ENCODE data around the gene TMEM161A.
"Not testable (repeated sequence)": the region's sequence is repeated elsewhere in the genome, so short reads cannot be mapped to it uniquely, and the experiment has no call there.

TMEM161A gene

GRCh38 chr19:19137556-19138108, 646 bp downstream of the TMEM161A start:
- Histone ChIP-seq H3K4me1 (ENCODE audit: insufficient read depth, low read length) (peaks cover 14% of the 10 kb centered on the region), H3K4me3 (ENCODE audit: low read depth in 1 of 2, low read length in 2 of 2) (peak overlapping the region; percentile 73 to 96), H3K9me3 (ENCODE audit: low read length) (peaks cover under 1% of the 10 kb centered on the region), H3K27ac (ENCODE audit: low read depth, low read length) (peak overlapping the region; percentile 84), H3K36me3 (ENCODE audit: insufficient read depth, low read length) (no peaks in the 10 kb centered on the region), H3K9ac (ENCODE audit: low read length) (peak overlapping the region; percentile 99), H3K27me3 (ENCODE audit: control insufficient read depth in 1 of 2, insufficient read depth in 2 of 2, low read length in 2 of 2) (no peaks in the 10 kb centered on the region)

GRCh38 chr19:19135713-19136112, 2.6 kb downstream of the TMEM161A start:
- H3K36me3 ChIP-seq (ENCODE audit: insufficient read depth, low read length); H3K9me3 ChIP-seq (ENCODE audit: low read length); H3K27ac ChIP-seq (ENCODE audit: low read depth, low read length); H3K9ac ChIP-seq (ENCODE audit: low read length); H3K4me3 ChIP-seq (ENCODE audit: low read depth in 1 of 2, low read length in 2 of 2); H3K27me3 ChIP-seq (ENCODE audit: control insufficient read depth in 1 of 2, insufficient read depth in 2 of 2, low read length in 2 of 2): not testable (repeated sequence)
- H3K4me1 ChIP-seq (ENCODE audit: insufficient read depth, low read length) = peaks cover 14% of the 10 kb centered on the region

GRCh38 chr19:19134687-19135158, 3.6 kb downstream of the TMEM161A start:
- Histone ChIP-seq H3K36me3 (ENCODE audit: insufficient read depth, low read length) (peaks cover 7% of the 10 kb centered on the region), H3K4me1 (ENCODE audit: insufficient read depth, low read length) (peaks cover 14% of the 10 kb centered on the region), H3K4me3 (ENCODE audit: low read depth in 1 of 2, low read length in 2 of 2) (no peak overlapping the region), H3K27ac (ENCODE audit: low read depth, low read length) (no peak overlapping the region), H3K27me3 (ENCODE audit: control insufficient read depth in 1 of 2, insufficient read depth in 2 of 2, low read length in 2 of 2) (no peaks in the 10 kb centered on the region), H3K9me3 (ENCODE audit: low read length) (peaks cover 8% of the 10 kb centered on the region), H3K9ac (ENCODE audit: low read length) (no peak overlapping the region)

- H3K27ac ChIP-seq (ENCODE audit: low read depth, low read length) = no peak overlapping the region
- peaks cover 14% of the 10 kb centered on the region for H3K4me1 ChIP-seq (ENCODE audit: insufficient read depth, low read length)
- H3K9ac ChIP-seq (ENCODE audit: low read length) = no peak overlapping the region
- H3K4me3 ChIP-seq (ENCODE audit: low read depth in 1 of 2, low read length in 2 of 2) = no peak overlapping the region
- H3K36me3 ChIP-seq (ENCODE audit: insufficient read depth, low read length) = peaks cover 7% of the 10 kb centered on the region
- H3K9me3 ChIP-seq (ENCODE audit: low read length) = peaks cover 8% of the 10 kb centered on the region
- H3K27me3 ChIP-seq (ENCODE audit: control insufficient read depth in 1 of 2, insufficient read depth in 2 of 2, low read length in 2 of 2) = no peaks in the 10 kb centered on the region
Measured at GRCh38 chr19:19133985-19134384, 4.3 kb downstream of the TMEM161A start.

GRCh38 chr19:19132912-19133311, 5.4 kb downstream of the TMEM161A start:
- Histone ChIP-seq H3K4me1 (ENCODE audit: insufficient read depth, low read length) (peaks cover 14% of the 10 kb centered on the region), H3K9ac (ENCODE audit: low read length) (no peak overlapping the region), H3K27me3 (ENCODE audit: control insufficient read depth in 1 of 2, insufficient read depth in 2 of 2, low read length in 2 of 2) (no peaks in the 10 kb centered on the region), H3K27ac (ENCODE audit: low read depth, low read length) (no peak overlapping the region), H3K4me3 (ENCODE audit: low read depth in 1 of 2, low read length in 2 of 2) (no peak overlapping the region), H3K36me3 (ENCODE audit: insufficient read depth, low read length) (peaks cover 7% of the 10 kb centered on the region), H3K9me3 (ENCODE audit: low read length) (peaks cover 8% of the 10 kb centered on the region)

GRCh38 chr19:19131989-19132388, 6.3 kb downstream of the TMEM161A start:
- H3K36me3 ChIP-seq (ENCODE audit: insufficient read depth, low read length) = peaks cover 7% of the 10 kb centered on the region
- H3K4me1 ChIP-seq (ENCODE audit: insufficient read depth, low read length) = peaks cover 7% of the 10 kb centered on the region
- H3K4me3 ChIP-seq (ENCODE audit: low read depth in 1 of 2, low read length in 2 of 2) = no peak overlapping the region
- no peaks in the 10 kb centered on the region for H3K27me3 ChIP-seq (ENCODE audit: control insufficient read depth in 1 of 2, insufficient read depth in 2 of 2, low read length in 2 of 2)
- H3K27ac ChIP-seq (ENCODE audit: low read depth, low read length) = no peak overlapping the region
- peaks cover 8% of the 10 kb centered on the region for H3K9me3 ChIP-seq (ENCODE audit: low read length)
- no peak overlapping the region for H3K9ac ChIP-seq (ENCODE audit: low read length)

GRCh38 chr19:19126102-19126501, 12.2 kb downstream of the TMEM161A start:
- Histone ChIP-seq H3K27ac (ENCODE audit: low read depth, low read length) (no peak overlapping the region), H3K9ac (ENCODE audit: low read length) (no peak overlapping the region), H3K27me3 (ENCODE audit: control insufficient read depth in 1 of 2, insufficient read depth in 2 of 2, low read length in 2 of 2) (no peaks in the 10 kb centered on the region), H3K4me3 (ENCODE audit: low read depth in 1 of 2, low read length in 2 of 2) (no peak overlapping the region), H3K4me1 (ENCODE audit: insufficient read depth, low read length) (no peaks in the 10 kb centered on the region), H3K9me3 (ENCODE audit: low read length) (no peaks in the 10 kb centered on the region), H3K36me3 (ENCODE audit: insufficient read depth, low read length) (no peaks in the 10 kb centered on the region)

GRCh38 chr19:19123386-19123785, 14.9 kb downstream of the TMEM161A start:
- Histone ChIP-seq H3K4me1 (ENCODE audit: insufficient read depth, low read length) (peaks cover 4% of the 10 kb centered on the region), H3K4me3 (ENCODE audit: low read depth in 1 of 2, low read length in 2 of 2) (no peak overlapping the region), H3K27ac (ENCODE audit: low read depth, low read length) (no peak overlapping the region), H3K9ac (ENCODE audit: low read length) (no peak overlapping the region), H3K9me3 (ENCODE audit: low read length) (no peaks in the 10 kb centered on the region), H3K36me3 (ENCODE audit: insufficient read depth, low read length) (no peaks in the 10 kb centered on the region), H3K27me3 (ENCODE audit: control insufficient read depth in 1 of 2, insufficient read depth in 2 of 2, low read length in 2 of 2) (no peaks in the 10 kb centered on the region)

GRCh38 chr19:19122902-19123301, 15.4 kb downstream of the TMEM161A start:
- Histone ChIP-seq H3K9ac (ENCODE audit: low read length) (no peak overlapping the region), H3K27me3 (ENCODE audit: control insufficient read depth in 1 of 2, insufficient read depth in 2 of 2, low read length in 2 of 2) (no peaks in the 10 kb centered on the region), H3K9me3 (ENCODE audit: low read length) (no peaks in the 10 kb centered on the region), H3K4me1 (ENCODE audit: insufficient read depth, low read length) (peaks cover 4% of the 10 kb centered on the region), H3K36me3 (ENCODE audit: insufficient read depth, low read length) (no peaks in the 10 kb centered on the region), H3K27ac (ENCODE audit: low read depth, low read length) (no peak overlapping the region), H3K4me3 (ENCODE audit: low read depth in 1 of 2, low read length in 2 of 2) (no peak overlapping the region)

GRCh38 chr19:19121371-19121770, 16.9 kb downstream of the TMEM161A start:
- no peak overlapping the region for H3K4me3 ChIP-seq (ENCODE audit: low read depth in 1 of 2, low read length in 2 of 2)
- H3K27ac ChIP-seq (ENCODE audit: low read depth, low read length) = no peak overlapping the region
- no peaks in the 10 kb centered on the region for H3K27me3 ChIP-seq (ENCODE audit: control insufficient read depth in 1 of 2, insufficient read depth in 2 of 2, low read length in 2 of 2)
- H3K9ac ChIP-seq (ENCODE audit: low read length) = no peak overlapping the region
- H3K36me3 ChIP-seq (ENCODE audit: insufficient read depth, low read length) = no peaks in the 10 kb centered on the region
- peaks cover 4% of the 10 kb centered on the region for H3K4me1 ChIP-seq (ENCODE audit: insufficient read depth, low read length)
- H3K9me3 ChIP-seq (ENCODE audit: low read length) = no peaks in the 10 kb centered on the region

- peaks cover 4% of the 10 kb centered on the region for H3K4me1 ChIP-seq (ENCODE audit: insufficient read depth, low read length)
- no peak overlapping the region for H3K9ac ChIP-seq (ENCODE audit: low read length)
- no peaks in the 10 kb centered on the region for H3K27me3 ChIP-seq (ENCODE audit: control insufficient read depth in 1 of 2, insufficient read depth in 2 of 2, low read length in 2 of 2)
- no peaks in the 10 kb centered on the region for H3K9me3 ChIP-seq (ENCODE audit: low read length)
- peak overlapping the region; percentile 41 for H3K27ac ChIP-seq (ENCODE audit: low read depth, low read length)
- no peaks in the 10 kb centered on the region for H3K36me3 ChIP-seq (ENCODE audit: insufficient read depth, low read length)
- peak overlapping the region; percentile 14 to 18 for H3K4me3 ChIP-seq (ENCODE audit: low read depth in 1 of 2, low read length in 2 of 2)
Measured at GRCh38 chr19:19120308-19121231, 17.7 kb downstream of the TMEM161A start.

All from muscle layer of colon (tissue), 2 donors.